Mammary epithelial cell (primary cell): Measurements from ENCODE around the gene LILRB3.

Source experiments
- EZH2 ChIP-seq: IDR thresholded peaks from 2 replicates; pipeline ENCODE4 v1.6.1; 2012; ENCODE audit warnings: low read length, inconsistent platforms, borderline replicate concordance
- TF ChIP-seq, protein P1 (sequence below), 2 donors: IDR thresholded peaks in 1 of 2; conservative IDR thresholded peaks in 1 of 2; 2 replicates each; pipeline ENCODE4 v1.5.1; 2011 to 2012; ENCODE audit warnings: inconsistent platforms in 2 of 2, low read length in 2 of 2, mild to moderate bottlenecking in 2 of 2, control low read depth in 1 of 2, low read depth in 1 of 2; ENCODE audit not compliant: insufficient read depth in 1 of 2; ENCODE audit errors: extremely low read depth in 1 of 2

DNA sequence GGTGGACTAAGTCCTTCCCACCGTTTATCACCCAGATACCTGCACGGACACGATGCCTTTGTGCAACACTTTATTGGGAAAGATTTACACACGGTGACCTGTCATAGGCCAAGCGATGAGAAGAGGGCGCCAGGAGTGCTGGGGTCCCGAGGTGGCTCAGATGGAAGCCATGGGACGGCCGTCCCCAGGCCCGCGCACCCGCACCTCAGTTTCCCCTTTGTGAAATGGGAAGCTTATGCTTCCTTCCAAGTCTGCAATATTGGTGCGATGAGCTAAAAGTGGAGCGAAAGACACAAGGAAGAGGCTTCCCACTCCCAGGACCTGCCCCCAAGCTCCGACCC is 49.5 kb downstream of the LILRB3 start:
- TF ChIP-seq, protein P1, sequence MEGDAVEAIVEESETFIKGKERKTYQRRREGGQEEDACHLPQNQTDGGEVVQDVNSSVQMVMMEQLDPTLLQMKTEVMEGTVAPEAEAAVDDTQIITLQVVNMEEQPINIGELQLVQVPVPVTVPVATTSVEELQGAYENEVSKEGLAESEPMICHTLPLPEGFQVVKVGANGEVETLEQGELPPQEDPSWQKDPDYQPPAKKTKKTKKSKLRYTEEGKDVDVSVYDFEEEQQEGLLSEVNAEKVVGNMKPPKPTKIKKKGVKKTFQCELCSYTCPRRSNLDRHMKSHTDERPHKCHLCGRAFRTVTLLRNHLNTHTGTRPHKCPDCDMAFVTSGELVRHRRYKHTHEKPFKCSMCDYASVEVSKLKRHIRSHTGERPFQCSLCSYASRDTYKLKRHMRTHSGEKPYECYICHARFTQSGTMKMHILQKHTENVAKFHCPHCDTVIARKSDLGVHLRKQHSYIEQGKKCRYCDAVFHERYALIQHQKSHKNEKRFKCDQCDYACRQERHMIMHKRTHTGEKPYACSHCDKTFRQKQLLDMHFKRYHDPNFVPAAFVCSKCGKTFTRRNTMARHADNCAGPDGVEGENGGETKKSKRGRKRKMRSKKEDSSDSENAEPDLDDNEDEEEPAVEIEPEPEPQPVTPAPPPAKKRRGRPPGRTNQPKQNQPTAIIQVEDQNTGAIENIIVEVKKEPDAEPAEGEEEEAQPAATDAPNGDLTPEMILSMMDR (conservative IDR thresholded peaks at IDR 0.05 in 1 of 2, IDR thresholded peaks at IDR 0.05 in 1 of 2; ENCODE audit: extremely low read depth in 1 of 2, insufficient read depth in 1 of 2, low read depth in 1 of 2, low read length in 2 of 2) = no peak
- no peak for TF ChIP-seq EZH2
